ENCODE results near the gene CAMP. TPM values are rescaled to one million over a fixed set of nuclear protein-coding genes. Genes with fewer than 3 reads are reported as not detected.
"Not testable (repeated sequence)": the region's sequence is repeated elsewhere in the genome, so short reads cannot be mapped to it uniquely, and the experiment has no call there.

Gene CAMP
- total RNA-seq, 4 donors from 2014 or later: not detected

DNA sequence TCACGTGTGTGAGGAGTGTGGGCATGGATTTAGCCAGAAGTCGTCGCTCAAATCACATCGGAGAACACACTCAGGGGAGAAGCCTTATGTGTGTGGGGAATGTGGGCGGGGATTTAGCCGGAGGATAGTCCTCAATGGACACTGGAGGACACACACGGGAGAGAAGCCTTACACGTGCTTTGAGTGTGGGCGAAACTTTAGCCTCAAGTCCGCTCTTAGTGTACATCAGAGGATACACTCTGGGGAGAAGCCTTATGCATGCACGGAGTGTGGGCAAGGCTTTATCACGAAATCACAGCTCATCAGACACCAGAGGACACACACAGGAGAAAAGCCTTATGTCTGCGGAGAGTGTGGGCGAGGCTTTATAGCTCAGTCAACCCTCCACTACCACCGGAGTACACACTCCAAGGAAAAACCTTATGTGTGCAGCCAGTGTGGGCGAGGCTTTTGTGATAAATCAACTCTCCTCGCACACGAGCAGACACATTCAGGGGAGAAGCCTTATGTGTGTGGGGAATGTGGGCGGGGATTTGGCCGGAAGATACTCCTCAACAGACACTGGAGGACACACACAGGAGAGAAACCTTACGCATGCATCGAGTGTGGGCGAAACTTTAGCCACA, 45.8 kb downstream of the CAMP start:
- TF ChIP-seq POLR2AphosphoS5 (IDR thresholded peaks at IDR 0.05) (no peak), EP300 (IDR thresholded peaks at IDR 0.05) (no peak), POLR2A (IDR thresholded peaks at IDR 0.05) (no peak)
- TF ChIP-seq, protein P1, sequence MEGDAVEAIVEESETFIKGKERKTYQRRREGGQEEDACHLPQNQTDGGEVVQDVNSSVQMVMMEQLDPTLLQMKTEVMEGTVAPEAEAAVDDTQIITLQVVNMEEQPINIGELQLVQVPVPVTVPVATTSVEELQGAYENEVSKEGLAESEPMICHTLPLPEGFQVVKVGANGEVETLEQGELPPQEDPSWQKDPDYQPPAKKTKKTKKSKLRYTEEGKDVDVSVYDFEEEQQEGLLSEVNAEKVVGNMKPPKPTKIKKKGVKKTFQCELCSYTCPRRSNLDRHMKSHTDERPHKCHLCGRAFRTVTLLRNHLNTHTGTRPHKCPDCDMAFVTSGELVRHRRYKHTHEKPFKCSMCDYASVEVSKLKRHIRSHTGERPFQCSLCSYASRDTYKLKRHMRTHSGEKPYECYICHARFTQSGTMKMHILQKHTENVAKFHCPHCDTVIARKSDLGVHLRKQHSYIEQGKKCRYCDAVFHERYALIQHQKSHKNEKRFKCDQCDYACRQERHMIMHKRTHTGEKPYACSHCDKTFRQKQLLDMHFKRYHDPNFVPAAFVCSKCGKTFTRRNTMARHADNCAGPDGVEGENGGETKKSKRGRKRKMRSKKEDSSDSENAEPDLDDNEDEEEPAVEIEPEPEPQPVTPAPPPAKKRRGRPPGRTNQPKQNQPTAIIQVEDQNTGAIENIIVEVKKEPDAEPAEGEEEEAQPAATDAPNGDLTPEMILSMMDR (IDR thresholded peaks at IDR 0.05): no peak
- 34% methylated on average over 23 of the region's 23 CpGs for WGBS
- Histone ChIP-seq H3K27me3 (no peaks in the 10 kb centered on the region), H3K36me3 (peaks cover 10% of the 10 kb centered on the region), H3K4me3 (peak overlapping the region; percentile 17), H3K27ac (peak overlapping the region; percentile 92), H3K4me1 (peaks cover 32% of the 10 kb centered on the region), H3K9me3 (no peaks in the 10 kb centered on the region)
- no peak for DNase-seq (ENCODE audit: low spot score in 2 of 2)

DNA sequence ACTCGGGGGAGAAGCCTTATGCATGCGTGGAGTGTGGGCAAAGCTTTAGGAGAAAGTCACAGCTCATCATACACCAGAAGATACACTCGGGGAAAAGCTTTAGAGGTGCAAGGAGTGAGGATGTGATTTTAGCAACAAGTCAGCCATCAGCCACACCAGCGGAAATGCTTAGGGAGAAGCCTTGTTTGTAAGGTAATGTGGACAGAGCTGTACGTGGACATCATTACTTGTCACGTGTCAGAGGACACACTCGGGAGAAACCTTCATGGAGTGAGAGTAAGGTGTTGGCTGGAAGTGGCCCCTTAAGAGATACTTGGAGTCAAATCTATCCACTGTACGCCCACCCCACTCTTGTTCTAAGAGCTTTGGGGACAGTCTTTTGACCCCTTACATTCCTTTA, 46.3 kb downstream of the CAMP start:
- H3K27me3 ChIP-seq: no peaks in the 10 kb centered on the region
- peaks cover 9% of the 10 kb centered on the region for H3K36me3 ChIP-seq
- no peak for DNase-seq (ENCODE audit: low spot score in 2 of 2)
- peak overlapping the region; percentile 92 for H3K27ac ChIP-seq
- H3K4me3 ChIP-seq: no peak overlapping the region
- TF ChIP-seq POLR2AphosphoS5 (IDR thresholded peaks at IDR 0.05) (no peak), EP300 (IDR thresholded peaks at IDR 0.05) (no peak), POLR2A (IDR thresholded peaks at IDR 0.05) (no peak)
- TF ChIP-seq, protein P1 (IDR thresholded peaks at IDR 0.05): no peak
- no peaks in the 10 kb centered on the region for H3K9me3 ChIP-seq
- 74% methylated on average over 8 of the region's 8 CpGs for WGBS
- H3K4me1 ChIP-seq: peaks cover 32% of the 10 kb centered on the region

DNA sequence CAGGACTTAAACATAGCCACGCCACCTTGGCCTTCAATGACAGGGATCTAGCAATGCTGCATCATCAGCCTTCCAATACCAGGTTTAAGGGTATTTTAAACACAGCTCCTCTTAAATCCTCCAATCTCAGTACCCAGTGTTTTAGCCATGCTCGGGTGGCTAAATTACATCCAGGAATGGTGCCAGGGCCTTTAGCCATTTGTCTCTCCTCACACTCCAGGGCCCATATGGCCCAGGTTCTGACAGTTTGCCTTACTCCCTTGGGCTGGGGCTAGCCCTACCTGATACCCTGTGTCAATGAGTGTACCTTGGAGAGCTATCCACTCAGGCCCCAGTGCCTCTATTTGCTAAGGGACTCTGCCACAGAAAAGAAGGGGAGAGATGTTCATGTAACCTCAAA, 47.0 kb downstream of the CAMP start:
- Histone ChIP-seq H3K27ac (no peak overlapping the region), H3K9me3 (no peaks in the 10 kb centered on the region), H3K4me1 (peaks cover 36% of the 10 kb centered on the region), H3K36me3 (peaks cover 9% of the 10 kb centered on the region), H3K4me3 (no peak overlapping the region), H3K27me3 (no peaks in the 10 kb centered on the region)
- WGBS: 57% methylated on average over 2 of the region's 2 CpGs
- no peak for DNase-seq (ENCODE audit: low spot score in 2 of 2)
- TF ChIP-seq EP300 (IDR thresholded peaks at IDR 0.05) (no peak), POLR2A (IDR thresholded peaks at IDR 0.05) (no peak), POLR2AphosphoS5 (IDR thresholded peaks at IDR 0.05) (no peak)
- TF ChIP-seq, protein P1 (IDR thresholded peaks at IDR 0.05): no peak

DNA sequence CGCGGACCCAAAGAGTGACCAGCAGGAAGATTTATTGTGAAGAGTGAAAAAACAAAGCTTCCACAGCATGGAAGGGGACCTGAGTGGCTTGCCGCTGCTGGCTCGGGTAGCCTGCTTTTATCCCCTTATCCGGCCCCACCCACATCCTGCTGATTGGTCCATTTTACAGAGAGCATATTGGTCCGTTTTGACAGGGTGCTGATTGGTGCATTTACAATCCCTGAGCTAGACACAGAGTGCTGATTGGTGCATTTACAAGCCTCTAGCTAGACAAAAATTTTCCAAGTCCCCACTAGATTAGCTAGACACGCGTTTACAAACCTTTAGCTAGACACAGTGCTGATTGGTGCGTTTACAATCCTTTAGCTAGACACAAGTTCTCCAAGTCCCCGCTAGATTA, 47.9 kb downstream of the CAMP start:
- H3K27ac ChIP-seq; H3K4me3 ChIP-seq; DNase-seq (ENCODE audit: low spot score in 2 of 2); H3K9me3 ChIP-seq; H3K27me3 ChIP-seq; H3K36me3 ChIP-seq: not testable (repeated sequence)
- peaks cover 37% of the 10 kb centered on the region for H3K4me1 ChIP-seq
- WGBS: 95% methylated on average over 9 of the region's 10 CpGs

DNA sequence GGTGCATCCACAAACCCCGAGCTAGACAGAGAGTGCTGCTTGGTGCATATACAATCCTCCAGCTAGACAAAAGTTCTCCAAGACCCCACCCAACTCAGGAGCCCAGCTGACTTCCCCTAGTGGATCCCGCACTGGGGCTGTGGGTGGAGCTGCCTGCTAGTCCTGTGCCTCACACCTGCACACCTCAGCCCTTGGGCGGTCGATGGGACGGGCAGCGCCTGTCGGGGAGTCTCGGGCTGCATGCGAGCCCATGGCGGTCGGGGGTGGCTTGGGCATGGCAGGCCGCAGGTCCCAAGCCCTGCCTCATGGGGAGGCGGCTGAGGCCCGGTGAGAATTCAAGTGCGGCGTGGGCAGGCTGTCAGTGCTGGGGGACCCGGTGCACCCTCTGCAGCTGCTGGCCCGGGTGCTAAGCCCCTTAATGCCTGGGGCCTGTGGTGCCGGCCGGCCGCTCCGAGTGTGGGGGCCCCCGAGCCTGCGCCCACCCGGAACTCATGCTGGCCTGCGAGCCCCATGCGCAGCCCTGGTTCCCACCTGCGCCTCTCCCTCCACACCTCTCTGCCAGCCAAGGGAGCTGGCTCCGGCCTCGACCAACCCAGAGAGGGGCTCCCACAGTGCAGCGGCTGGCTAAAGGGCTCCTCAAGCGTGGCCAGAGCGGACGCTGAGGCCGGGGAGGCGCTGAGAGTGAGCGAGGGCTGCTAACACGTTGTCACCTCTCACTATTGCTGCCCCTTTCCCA, 48.6 kb downstream of the CAMP start:
- WGBS: 96% methylated on average over 11 of the region's 38 CpGs
- Histone ChIP-seq H3K36me3 (peaks cover 1% of the 10 kb centered on the region), H3K4me3 (no peak overlapping the region), H3K9me3 (no peaks in the 10 kb centered on the region), H3K27me3 (no peaks in the 10 kb centered on the region), H3K27ac (no peak overlapping the region), H3K4me1 (peaks cover 35% of the 10 kb centered on the region)
- no peak for DNase-seq (ENCODE audit: low spot score in 2 of 2)
- TF ChIP-seq, protein P1 (IDR thresholded peaks at IDR 0.05): no peak

Measured in suprapubic skin (tissue), 4 donors.